PFSK-1 (cell line): ENCODE measurements around the gene INPP4B.

ENCODE experiments used
- FOXP2 ChIP-seq: optimal IDR thresholded peaks from 2 replicates; pipeline ENCODE3; 2011; ENCODE audit warnings: borderline replicate concordance, control low read depth, inconsistent platforms; ENCODE audit not compliant: insufficient read depth; ENCODE audit errors: extremely low read length, extremely low read depth
- POLR2AphosphoS5 ChIP-seq: IDR thresholded peaks from 2 replicates; pipeline ENCODE4 v1.6.1; 2012; ENCODE audit warnings: low read depth, mild to moderate bottlenecking, control low read depth, low read length, moderate library complexity
- REST ChIP-seq, 2 experiments: IDR thresholded peaks; 2 replicates each; pipeline versions ENCODE4 v1.6.1 to v1.8.0; 2011 to 2012; ENCODE audit warnings: low read depth in 2 of 2, low read length in 2 of 2, control low read depth in 1 of 2, inconsistent platforms in 1 of 2, mild to moderate bottlenecking in 1 of 2, moderate library complexity in 1 of 2; ENCODE audit not compliant: insufficient read depth in 1 of 2
- SIN3A ChIP-seq: IDR thresholded peaks from 2 replicates; pipeline ENCODE4 v1.6.1; 2012; ENCODE audit warnings: mild to moderate bottlenecking, low read length, moderate library complexity, borderline replicate concordance; ENCODE audit not compliant: insufficient read depth
- TAF1 ChIP-seq: IDR thresholded peaks from 2 replicates; pipeline ENCODE4 v1.6.1; 2012; ENCODE audit warnings: low read length, control low read depth, borderline replicate concordance; ENCODE audit not compliant: insufficient read depth

INPP4B gene

GRCh38 chr4:142242156-142242555, 603.9 kb downstream of the INPP4B start:
- TF ChIP-seq POLR2AphosphoS5 (no peak), TAF1 (no peak), FOXP2 (no peak), REST (IDR thresholded peaks at IDR 0.05; ENCODE audit: insufficient read depth in 1 of 2, low read depth in 2 of 2, low read length in 2 of 2) (no peak), SIN3A (no peak)

GRCh38 chr4:142238589-142238988, 607.5 kb downstream of the INPP4B start:
- TF ChIP-seq TAF1 (no peak), SIN3A (no peak), REST (IDR thresholded peaks at IDR 0.05; ENCODE audit: insufficient read depth in 1 of 2, low read depth in 2 of 2, low read length in 2 of 2) (no peak), FOXP2 (no peak), POLR2AphosphoS5 (no peak)

GRCh38 chr4:142236268-142236667, 609.8 kb downstream of the INPP4B start:
- TF ChIP-seq FOXP2 (no peak), REST (IDR thresholded peaks at IDR 0.05; ENCODE audit: insufficient read depth in 1 of 2, low read depth in 2 of 2, low read length in 2 of 2) (no peak)

GRCh38 chr4:142231787-142232186, 614.3 kb downstream of the INPP4B start:
- no peak for TF ChIP-seq TAF1
- no peak for TF ChIP-seq FOXP2
- no peak for TF ChIP-seq SIN3A
- no peak for TF ChIP-seq POLR2AphosphoS5
- TF ChIP-seq REST (IDR thresholded peaks at IDR 0.05; ENCODE audit: insufficient read depth in 1 of 2, low read depth in 2 of 2, low read length in 2 of 2) = no peak

GRCh38 chr4:142230991-142231390, 615.1 kb downstream of the INPP4B start:
- TF ChIP-seq FOXP2 (no peak), POLR2AphosphoS5 (no peak), SIN3A (no peak), REST (IDR thresholded peaks at IDR 0.05; ENCODE audit: insufficient read depth in 1 of 2, low read depth in 2 of 2, low read length in 2 of 2) (no peak), TAF1 (no peak)
